ENCODE data around the gene ZMYND11.

DNA sequence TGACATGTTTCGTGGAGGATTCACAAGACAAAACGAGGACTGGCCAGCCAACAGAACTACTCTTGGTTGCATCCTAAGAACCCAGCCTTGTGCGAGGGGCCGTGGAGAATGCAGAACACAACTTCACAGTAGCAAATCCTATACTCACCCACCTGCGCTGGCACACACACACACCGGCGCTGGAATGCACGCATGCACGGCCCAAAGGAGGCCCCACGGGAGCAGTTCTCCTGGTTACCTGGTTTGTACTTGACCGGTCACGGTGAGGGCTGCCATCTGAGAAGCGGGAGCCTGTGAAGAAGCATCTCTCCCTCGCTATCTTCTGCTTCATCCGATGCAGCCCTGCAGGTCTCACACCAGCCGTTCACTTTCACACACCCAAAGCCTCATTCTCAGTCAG, 137.8 kb downstream of the ZMYND11 start:
- TF ChIP-seq, protein P1, sequence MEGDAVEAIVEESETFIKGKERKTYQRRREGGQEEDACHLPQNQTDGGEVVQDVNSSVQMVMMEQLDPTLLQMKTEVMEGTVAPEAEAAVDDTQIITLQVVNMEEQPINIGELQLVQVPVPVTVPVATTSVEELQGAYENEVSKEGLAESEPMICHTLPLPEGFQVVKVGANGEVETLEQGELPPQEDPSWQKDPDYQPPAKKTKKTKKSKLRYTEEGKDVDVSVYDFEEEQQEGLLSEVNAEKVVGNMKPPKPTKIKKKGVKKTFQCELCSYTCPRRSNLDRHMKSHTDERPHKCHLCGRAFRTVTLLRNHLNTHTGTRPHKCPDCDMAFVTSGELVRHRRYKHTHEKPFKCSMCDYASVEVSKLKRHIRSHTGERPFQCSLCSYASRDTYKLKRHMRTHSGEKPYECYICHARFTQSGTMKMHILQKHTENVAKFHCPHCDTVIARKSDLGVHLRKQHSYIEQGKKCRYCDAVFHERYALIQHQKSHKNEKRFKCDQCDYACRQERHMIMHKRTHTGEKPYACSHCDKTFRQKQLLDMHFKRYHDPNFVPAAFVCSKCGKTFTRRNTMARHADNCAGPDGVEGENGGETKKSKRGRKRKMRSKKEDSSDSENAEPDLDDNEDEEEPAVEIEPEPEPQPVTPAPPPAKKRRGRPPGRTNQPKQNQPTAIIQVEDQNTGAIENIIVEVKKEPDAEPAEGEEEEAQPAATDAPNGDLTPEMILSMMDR (IDR thresholded peaks at IDR 0.05; ENCODE audit: poor library complexity) = no peak
- TF ChIP-seq EZH2 (IDR thresholded peaks at IDR 0.05; ENCODE audit: borderline replicate concordance) (no peak), EZH2phosphoT487 (IDR thresholded peaks at IDR 0.05; ENCODE audit: low read depth, severe bottlenecking, unreplicated experiment) (no peak)

All from hepatocyte (in vitro differentiated cells).